Measurements from ENCODE around the gene GRPR.
"Not testable (repeated sequence)": the region's sequence is repeated elsewhere in the genome, so short reads cannot be mapped to it uniquely, and the experiment has no call there.

The GRPR gene

GRCh38 chrX:16138108-16138427 is 14.7 kb downstream of the GRPR start:
- DNase-seq = no peak

- DNase-seq = no peak
Measured at GRCh38 chrX:16140448-16140847, 17.1 kb downstream of the GRPR start.

GRCh38 chrX:16140983-16141382 is 17.6 kb downstream of the GRPR start:
- DNase-seq = no peak

DNA sequence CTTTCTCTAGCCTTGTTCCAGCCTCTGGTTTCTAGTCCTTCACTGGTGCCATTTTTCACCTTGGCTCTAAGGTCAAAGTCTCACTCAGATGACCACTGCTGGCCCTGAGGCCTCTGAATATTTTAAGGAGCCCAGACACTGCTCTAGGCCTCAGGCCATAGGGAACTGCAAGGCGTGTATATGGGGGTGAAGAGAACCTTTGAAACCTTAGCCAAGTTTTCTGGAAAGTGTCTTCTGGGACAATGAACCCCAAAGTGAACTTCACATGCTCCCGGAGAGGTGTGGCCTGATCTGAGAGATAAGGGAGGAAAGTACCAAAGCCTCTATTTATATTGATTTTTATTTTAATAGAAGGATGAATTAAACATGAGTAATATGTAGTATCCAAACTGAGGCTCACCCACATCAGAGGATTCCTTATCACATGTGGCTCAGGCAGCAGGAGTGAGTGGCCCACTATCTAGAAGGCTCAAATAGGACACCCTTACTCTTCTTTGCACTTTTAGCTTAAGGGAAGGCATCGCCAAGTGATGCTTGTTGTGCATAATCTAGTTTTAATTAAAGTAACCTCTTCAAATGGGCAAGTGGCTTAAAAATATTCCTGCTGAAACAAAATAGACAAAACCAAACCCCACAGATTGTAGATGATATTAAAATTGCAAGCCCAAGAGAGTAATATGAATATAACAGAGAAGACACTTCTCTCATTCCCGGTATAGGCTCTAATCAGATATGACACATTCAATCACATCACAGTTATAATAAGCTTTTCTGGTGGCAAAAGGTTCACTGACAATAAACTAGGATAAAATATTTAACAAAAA is 18.3 kb downstream of the GRPR start:
- DNase-seq = no peak

DNA sequence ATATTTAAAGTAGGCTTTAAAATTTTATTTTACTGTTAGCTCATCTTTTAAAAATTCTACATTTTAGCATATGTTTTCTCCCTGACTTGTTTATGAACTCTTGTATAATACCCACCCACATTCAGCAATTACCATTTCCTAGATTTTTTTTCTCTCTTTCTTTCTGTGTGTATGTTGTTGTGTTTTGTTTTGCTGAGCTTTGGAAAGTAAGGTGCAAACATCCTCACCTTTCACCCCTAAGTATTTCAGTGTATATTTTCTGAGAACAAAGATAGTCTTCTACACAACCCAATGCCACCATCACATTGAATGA is 18.8 kb downstream of the GRPR start:
- no peak for DNase-seq

DNA sequence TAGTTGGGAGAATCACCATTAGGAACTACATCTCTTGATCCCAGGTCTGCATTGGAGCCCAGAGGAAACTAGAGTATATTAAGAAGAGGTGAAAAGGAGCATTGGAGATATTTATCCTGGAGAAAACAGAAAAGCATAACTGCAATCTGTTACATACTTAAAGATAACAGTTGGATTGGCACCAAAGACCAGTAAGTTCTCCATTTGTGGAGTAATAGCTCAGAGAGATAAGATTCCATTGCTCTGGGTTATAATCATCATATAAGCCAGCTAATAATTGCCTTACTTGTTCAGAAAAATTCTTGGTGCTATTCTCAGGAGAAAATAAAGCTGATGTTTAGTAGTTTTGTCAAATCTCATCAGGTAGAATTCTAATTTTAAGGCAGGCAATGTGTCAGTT is 20.6 kb downstream of the GRPR start:
- no peak for DNase-seq

DNA sequence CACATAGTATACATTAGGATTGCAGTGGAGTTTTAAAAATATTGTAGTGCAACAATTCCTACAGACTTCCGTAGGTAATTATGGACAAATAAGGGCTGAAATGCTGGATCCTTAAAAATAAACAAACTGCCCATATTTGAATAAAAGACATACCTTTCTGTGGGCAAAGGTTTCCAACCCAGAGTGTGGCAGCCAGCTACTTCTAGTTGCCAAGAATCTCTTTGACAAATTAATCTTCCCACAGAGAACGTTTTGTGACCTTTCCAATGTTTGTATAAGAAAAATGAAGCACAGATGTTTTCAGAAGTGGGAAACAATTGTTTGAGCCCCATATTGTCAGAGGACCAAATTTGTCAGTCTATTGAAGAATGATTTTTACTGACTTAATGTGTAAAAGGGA is 21.1 kb downstream of the GRPR start:
- DNase-seq = no peak

DNA sequence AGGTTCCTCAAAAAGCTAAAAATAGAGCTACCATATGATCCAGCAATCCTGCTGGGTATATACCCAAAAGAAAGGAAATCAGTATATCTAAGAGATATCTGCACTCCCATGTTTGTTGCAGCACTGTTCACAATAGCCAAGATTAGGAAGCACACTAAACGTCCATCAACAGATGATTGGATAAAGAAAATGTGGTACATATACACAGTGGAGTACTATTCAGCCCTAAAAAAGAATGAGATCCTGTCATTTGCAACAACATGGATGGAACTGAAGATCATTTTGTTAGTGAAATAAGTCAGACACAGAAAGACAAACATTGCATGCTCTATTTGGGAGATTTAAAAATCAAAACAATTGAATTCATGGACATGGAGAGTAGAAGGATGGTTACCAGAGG is 21.7 kb downstream of the GRPR start:
- not testable (repeated sequence) for DNase-seq

DNA sequence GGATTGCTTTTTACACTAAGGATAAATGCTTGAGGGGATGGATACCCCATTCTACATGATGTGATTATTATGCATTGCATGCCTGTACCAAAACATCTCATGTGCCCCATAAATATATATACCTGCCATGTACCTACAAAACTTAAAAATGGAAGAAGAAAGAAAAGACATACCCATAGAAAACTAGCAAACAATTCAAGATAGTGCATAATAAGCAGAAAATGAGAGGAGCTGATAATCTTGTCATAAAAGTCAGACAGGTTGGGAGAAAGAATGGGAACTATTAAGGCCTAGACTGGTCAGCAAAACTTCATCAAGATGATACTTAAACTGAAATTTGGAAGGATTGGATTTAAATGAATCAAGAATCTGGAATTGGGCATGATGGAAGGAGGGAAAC is 22.3 kb downstream of the GRPR start:
- no peak for DNase-seq

GRCh38 chrX:16148896-16149295 is 25.5 kb downstream of the GRPR start:
- DNase-seq = no peak

DNA sequence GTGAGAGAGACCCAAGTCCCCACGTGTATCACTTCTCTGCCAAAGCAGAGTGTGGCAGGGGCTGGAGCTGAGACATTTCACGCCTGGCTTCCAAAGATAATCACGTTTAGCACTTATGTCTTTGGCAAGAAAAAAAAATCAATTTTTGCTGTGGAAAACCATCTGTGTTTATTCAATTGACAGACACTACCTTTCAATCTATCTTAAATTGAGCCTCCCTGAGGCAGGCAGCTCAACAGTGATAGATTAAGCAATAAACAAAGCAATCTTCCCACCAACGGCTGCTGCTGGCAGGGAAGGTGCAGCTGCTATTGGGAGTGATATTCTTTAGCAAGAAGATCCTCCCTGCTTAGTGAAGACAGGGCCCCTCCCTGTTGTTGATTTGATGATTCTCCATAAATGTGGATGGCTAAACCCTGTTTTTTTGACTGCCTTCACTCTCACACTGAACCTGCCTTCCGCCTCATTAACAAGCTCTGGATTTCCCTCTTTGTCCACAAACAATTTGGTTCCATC is 32.3 kb downstream of the GRPR start:
- DNase-seq = no peak

DNA sequence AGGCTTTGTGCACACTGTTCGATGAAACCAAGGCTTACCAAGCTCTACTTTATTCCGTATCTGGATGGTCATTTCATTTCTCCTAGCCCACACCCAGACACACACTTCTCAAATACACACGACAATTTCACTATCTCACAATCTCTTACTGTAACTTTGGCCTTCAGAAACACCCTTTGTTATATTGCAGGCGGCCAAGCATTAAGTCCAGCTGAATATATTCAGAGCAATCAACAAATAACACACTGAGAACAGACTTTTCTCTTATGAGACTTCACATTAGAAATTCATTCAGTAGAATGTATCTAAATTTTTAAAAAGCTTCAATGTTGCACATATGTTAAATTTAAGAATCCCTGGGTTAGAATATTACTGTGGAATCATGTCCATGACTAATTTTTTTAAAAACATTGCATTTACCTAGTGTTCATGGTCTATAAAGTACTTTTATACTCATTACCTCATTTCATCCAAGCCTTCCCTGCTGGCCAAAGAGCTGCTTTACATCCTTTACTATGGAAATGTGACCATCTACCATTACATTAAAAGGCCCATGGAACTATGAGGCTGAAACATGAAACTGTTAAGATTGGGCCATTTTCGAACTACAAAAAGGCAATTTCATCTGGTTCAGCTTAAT is 33.4 kb downstream of the GRPR start:
- no peak for DNase-seq

GRCh38 chrX:16160729-16161128 is 37.4 kb downstream of the GRPR start:
- no peak for DNase-seq

- not testable (repeated sequence) for DNase-seq
Measured at GRCh38 chrX:16161173-16161572, 37.8 kb downstream of the GRPR start.

- DNase-seq = no peak
Measured at GRCh38 chrX:16162391-16162790, 39.0 kb downstream of the GRPR start.

- DNase-seq = no peak
Measured at GRCh38 chrX:16164748-16165147, 41.4 kb downstream of the GRPR start.

DNA sequence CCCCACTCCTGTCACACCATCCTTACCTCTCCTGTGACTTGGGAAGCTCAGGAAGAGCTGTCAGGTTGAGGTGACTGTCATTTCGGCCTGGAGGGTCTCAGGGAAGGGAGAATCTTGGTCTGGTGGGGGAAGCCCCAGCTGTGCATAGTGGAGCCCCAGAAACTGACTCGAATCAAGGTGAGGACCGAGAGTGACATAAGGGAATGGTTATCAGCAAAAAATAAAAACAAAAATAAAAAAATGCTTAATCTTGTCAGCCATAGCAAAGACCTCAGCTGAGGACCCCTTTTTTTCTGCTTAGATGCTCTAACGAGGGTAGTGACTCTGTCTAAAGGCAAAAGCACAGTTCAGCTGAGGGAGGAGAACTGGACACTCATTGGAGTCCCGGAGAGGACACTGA is 43.8 kb downstream of the GRPR start, which contains the start of gene MAGEB17:
MAGEB17 (plus strand) TSS at position 301 of the 400 bp plus-strand sequence. CDS start 2,902 bp downstream, outside the sequence.
- DNase-seq = no peak

- DNase-seq = no peak
Measured at GRCh38 chrX:16171039-16171438, 47.7 kb downstream of the GRPR start.

- DNase-seq = no peak
Measured at GRCh38 chrX:16171944-16172343, 48.6 kb downstream of the GRPR start.

- DNase-seq = no peak
Measured at GRCh38 chrX:16172391-16172790, 49.0 kb downstream of the GRPR start.

DNA sequence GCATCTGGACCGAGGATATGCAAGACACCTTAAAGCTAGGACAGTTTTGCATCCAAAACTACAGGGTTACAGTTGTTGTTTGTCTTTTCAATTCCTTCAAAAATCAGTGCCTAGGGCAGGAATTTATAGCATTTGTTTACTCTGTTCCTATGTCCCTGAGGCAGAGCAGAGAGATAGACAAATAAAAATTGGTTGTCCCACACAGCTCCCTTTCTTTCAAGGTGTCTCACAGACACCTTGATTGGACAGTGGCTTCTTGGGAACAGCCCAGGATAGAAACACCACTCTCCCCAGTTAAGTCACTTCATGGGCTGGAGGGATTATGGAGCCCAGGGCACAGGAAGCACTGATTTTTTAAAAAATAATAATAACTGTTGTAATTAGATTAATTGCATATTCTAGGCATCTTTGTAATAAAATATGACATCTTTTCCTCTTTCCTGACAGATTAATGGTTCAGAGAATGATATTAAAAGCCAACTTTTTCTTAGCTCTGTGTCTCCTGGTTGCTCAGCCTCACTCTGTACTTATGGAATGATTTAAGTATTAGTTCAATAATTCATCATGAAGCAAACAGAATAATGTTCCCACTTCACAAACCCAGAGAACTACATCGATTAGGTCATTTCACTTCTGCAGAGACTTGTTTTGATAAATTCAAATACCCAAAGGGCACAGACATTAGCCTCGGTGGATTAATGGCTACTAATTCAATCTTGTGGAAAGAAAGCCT is 52.1 kb downstream of the GRPR start:
- DNase-seq = no peak

GRCh38 chrX:16177260-16177659 is 53.9 kb downstream of the GRPR start:
- no peak for DNase-seq

DNA sequence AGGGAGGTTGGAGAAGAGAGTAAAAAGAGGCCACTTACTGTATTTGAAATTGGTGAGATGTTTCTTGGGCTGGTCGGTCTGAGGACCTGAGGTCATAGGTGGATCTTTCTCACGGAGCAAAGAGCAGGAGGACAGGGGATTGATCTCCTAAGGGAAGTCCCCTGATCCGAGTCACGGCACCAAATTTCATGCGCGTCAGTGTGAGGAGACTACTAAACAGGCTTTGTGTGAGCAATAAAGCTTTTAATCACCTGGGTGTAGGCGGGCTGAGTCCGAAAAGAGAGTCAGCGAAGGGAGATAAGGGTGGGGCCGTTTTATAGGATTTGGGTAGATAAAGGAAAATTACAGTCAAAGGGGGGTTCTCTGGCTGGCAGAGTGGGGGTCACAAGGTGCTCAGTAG is 60.5 kb downstream of the GRPR start:
- DNase-seq = not testable (repeated sequence)

- no peak for DNase-seq
Measured at GRCh38 chrX:16185725-16186136, 62.4 kb downstream of the GRPR start.

Data from activated naive CD4-positive, alpha-beta T cell treated with Interleukin-2 at 50 U/mL for 16 hours (primary cell).